ENCODE results near the gene HSPA12A. TPM values are rescaled to one million over a fixed set of nuclear protein-coding genes. Genes with fewer than 3 reads are reported as not detected.

The HSPA12A gene
- total RNA-seq, 2 experiments from 2014 or later: 0.40 to 0.41 TPM

DNA sequence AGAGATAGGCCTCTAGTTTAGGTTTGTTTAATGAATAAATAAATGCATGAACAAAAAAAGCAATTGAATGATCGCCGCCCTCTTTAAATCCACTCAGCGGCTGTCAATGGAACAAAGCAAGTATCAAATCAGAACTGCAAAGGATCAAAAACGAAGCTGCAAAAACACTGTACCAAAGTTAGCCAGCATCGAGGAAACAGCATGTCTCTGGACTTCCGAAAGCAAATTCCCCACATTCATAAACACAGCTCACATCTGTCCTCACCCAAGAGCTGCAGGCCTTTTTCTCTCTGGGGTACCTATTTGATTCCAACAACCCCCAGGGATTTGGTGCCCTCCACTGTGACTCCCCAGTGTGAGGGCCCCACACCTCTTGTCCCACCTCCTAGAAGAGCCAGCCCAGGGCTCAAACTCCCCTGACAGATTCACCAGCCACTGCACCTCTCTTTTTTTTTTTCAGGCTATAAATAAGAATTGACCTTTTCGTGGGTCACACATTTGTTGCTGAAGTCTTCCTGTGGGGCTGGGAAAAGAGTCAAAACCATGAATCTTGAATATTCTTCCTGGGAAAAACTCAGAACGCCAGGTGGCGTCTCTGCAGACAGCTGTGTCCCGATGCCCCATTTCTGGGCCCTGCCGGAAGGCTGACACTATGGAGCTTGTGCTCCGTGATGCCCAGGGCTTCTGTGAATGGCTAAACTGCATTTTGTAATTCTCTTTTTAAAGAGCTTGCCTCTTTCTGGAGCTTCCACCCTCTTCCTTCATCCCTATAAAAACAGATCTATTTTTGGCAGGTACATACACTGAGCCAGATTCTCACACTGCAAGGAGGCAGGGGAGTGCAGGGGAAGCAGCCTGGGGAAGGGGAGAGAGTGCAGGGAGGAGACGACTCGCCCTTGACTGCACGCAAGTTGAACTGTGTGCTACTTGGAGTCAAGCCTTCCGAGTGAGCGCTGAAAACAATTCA is 51.7 kb downstream of the HSPA12A start:
- Mint-ChIP-seq H3K9me3 (no peaks in the 10 kb centered on the region), H3K4me1 (ENCODE audit: low read depth) (no peaks in the 10 kb centered on the region), H3K27ac (no peak overlapping the region), H3K4me3 (no peak overlapping the region), H3K36me3 (no peaks in the 10 kb centered on the region), H3K27me3 (peaks cover 30% of the 10 kb centered on the region)
- CTCF ChIA-PET: interaction anchor here (0.9 to 2.6 kb wide), 3 partner anchors 9 to 98 kb away, joined by 3 to 8 read pairs (median 3); no protein-coding TSS in a partner anchor
- DNase-seq: no peak
- POLR2A ChIA-PET: no interaction called here
- intact Hi-C loops (cut with micrococcal nuclease): no loop called here

DNA sequence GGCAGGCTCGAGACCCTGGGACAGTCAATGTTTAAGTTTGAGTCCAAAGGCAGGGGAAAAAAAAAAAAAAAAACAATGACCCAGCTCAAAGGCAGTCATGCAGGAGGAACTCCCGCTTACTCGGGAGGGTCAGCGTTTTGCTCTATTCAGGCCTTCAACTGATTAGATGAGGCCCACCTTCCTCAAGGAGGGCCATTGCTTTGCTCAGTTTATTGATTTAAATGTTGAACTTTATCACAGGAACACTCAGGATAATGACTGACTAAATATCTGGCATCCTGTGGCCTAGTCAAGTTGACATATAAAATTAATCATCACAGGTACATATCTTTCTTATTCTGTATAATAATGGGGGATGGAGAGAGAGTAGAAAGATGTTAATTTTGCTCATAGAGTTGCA is 52.6 kb downstream of the HSPA12A start:
- Mint-ChIP-seq H3K4me3 (no peak overlapping the region), H3K27ac (no peak overlapping the region), H3K36me3 (no peaks in the 10 kb centered on the region), H3K27me3 (peaks cover 29% of the 10 kb centered on the region), H3K9me3 (no peaks in the 10 kb centered on the region), H3K4me1 (ENCODE audit: low read depth) (no peaks in the 10 kb centered on the region)
- DNase-seq: no peak
- POLR2A ChIA-PET: no interaction called here
- CTCF ChIA-PET: no interaction called here
- intact Hi-C loops (cut with micrococcal nuclease): no loop called here

DNA sequence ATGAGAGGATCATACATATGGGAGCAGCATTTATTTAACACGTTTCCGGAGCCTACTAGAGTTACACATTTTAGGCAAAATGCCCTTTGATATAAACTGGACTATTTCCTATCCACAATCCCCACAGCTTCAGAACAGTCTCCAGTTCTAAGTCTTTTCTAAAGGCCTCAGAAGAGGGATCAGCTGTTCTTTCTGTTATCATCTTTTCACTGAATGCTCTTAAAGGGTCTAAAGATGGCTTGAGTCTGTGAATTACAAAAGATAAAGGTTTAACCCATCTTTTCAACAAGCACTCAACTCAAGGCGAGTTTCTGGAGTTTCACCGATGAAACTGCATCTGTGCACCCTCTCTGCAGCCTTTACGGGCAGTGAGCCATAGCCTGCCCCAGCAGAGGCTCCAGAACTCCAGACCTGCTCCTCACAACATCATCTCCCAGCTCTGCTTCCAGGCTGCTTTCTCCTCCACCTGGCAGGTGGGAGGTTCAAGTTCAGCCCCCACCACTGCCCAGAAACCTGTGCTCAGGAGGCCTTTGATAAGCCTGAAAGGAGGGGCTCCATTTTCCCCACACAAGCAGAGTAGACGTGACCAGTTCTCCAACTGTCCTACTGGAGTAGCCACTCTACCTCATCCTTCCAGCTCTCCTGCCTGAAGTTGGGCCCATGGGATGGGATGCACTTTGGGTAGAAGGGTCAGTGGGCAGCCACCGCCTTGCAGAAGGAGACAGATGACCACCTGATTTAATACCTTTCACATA is 53.4 kb downstream of the HSPA12A start:
- H3K4me1 Mint-ChIP-seq (ENCODE audit: low read depth): no peaks in the 10 kb centered on the region
- DNase-seq: no peak
- intact Hi-C loops (cut with micrococcal nuclease): no loop called here
- no peaks in the 10 kb centered on the region for H3K9me3 Mint-ChIP-seq
- ChIA-PET POLR2A (no interaction called here), CTCF (interaction anchor here (0.7 to 2.3 kb wide), 2 partner anchors 99 to 486 kb away, joined by 3 to 9 read pairs; no protein-coding TSS in a partner anchor)
- no peak overlapping the region for H3K27ac Mint-ChIP-seq
- peaks cover 29% of the 10 kb centered on the region for H3K27me3 Mint-ChIP-seq
- H3K36me3 Mint-ChIP-seq: no peaks in the 10 kb centered on the region
- no peak overlapping the region for H3K4me3 Mint-ChIP-seq

DNA sequence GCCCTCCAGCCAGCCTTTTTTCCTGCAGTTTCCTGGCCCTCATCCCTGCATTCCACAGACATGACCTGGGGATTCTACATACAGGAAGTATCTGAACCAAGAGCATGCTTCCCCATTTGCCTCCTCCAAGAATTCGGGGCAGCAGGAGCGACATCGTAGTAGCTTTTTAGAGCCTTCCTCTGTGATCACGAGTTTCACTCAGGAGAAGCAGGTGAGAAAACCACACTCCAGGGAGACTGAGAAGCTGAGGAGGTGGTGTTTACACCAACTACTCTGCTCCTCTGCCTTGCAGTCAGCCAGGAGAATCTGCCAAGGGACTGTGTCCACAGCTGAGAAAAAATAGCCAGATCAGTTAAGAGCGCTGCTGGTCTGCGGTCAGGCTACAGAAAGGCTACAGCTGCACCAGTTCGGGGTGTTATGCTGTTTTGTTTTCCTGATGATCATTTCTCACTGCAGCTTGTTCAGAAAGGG is 54.1 kb downstream of the HSPA12A start:
- Mint-ChIP-seq H3K9me3 (no peaks in the 10 kb centered on the region), H3K4me1 (ENCODE audit: low read depth) (no peaks in the 10 kb centered on the region), H3K36me3 (no peaks in the 10 kb centered on the region), H3K27ac (no peak overlapping the region), H3K4me3 (no peak overlapping the region), H3K27me3 (peaks cover 29% of the 10 kb centered on the region)
- CTCF ChIA-PET: interaction anchor here (0.7 to 2.3 kb wide), 3 partner anchors 100 to 487 kb away, joined by 3 to 9 read pairs (median 6); no protein-coding TSS in a partner anchor
- intact Hi-C loops (cut with micrococcal nuclease): no loop called here
- POLR2A ChIA-PET: no interaction called here
- DNase-seq: no peak

DNA sequence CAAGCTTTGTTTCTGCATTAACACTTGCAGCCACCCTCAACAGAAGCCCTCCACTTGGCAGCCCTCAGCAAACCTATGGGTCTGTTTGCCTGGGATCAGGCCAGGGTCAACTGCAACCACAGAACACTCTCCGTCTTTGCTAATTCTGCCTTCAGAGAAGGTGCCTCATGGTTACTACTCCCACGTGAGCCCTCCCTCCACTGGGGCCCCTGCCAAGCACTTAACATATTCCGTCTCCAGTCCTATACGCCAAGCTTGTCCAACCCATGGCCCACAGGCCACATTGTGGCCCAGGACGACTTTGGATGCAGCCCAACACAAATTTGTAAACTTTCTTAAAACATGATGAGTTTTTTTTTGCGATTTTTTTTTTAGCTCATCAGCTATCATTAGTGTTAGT is 54.7 kb downstream of the HSPA12A start:
- intact Hi-C loops (cut with micrococcal nuclease): no loop called here
- H3K27me3 Mint-ChIP-seq: peaks cover 31% of the 10 kb centered on the region
- no peak overlapping the region for H3K27ac Mint-ChIP-seq
- H3K4me1 Mint-ChIP-seq (ENCODE audit: low read depth): no peaks in the 10 kb centered on the region
- DNase-seq: no peak
- ChIA-PET CTCF (interaction anchor here (1.2 to 2.3 kb wide), 2 partner anchors 101 to 110 kb away, joined by 6 to 9 read pairs; no protein-coding TSS in a partner anchor), POLR2A (interaction anchor here (0.6 kb wide), 1 partner anchor 60 kb away, joined by 3 read pairs; no protein-coding TSS in a partner anchor)
- no peaks in the 10 kb centered on the region for H3K9me3 Mint-ChIP-seq
- no peak overlapping the region for H3K4me3 Mint-ChIP-seq
- no peaks in the 10 kb centered on the region for H3K36me3 Mint-ChIP-seq

DNA sequence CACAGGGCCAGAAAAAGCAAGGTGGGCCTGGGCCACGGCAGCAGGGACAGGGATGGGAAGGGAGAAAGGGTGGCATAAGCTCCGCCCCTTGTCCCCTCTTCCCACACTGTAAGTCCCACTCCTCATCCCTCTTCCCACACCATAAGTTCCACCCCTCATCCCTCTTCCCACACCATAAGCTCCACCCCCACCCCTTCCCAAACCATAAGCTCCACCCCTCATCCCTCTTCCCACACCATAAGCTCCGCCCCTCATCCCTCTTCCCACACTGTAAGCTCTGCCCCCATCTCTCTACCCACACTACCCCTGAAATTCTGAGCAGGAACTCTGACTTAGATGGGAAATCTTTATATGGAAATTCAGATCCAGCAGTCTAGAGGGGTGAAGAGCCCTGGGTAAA is 55.7 kb downstream of the HSPA12A start:
- intact Hi-C loops (cut with micrococcal nuclease): no loop called here
- POLR2A ChIA-PET: interaction anchor here (0.7 kb wide), 1 partner anchor 106 kb away, joined by 4 read pairs; no protein-coding TSS in a partner anchor

DNA sequence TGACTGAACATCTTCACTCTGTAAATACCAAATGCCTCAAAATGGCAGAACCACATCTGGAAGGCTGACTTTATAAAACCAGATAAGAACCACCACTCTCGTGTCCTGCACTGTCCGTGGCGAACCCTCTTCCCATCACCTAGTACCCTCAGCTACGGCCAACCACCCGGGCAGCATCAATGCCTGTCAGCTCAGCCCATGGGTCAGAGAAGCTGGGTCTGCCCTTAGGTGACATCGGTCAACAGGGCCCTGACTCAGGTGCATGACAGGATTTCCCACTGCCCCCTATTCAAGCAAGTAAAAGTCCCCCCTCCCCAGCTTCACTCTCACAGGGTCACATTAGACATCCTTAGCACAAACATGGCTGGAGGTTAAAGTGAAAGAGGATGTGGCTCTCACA is 56.6 kb downstream of the HSPA12A start:
- Mint-ChIP-seq H3K4me1 (ENCODE audit: low read depth) (no peaks in the 10 kb centered on the region), H3K4me3 (no peak overlapping the region), H3K27ac (no peak overlapping the region), H3K27me3 (peaks cover 27% of the 10 kb centered on the region), H3K9me3 (no peaks in the 10 kb centered on the region), H3K36me3 (no peaks in the 10 kb centered on the region)
- no peak for DNase-seq
- CTCF ChIA-PET: interaction anchor here (1.2 to 6.0 kb wide), 2 partner anchors 80 to 102 kb away, joined by 3 to 61 read pairs; no protein-coding TSS in a partner anchor
- intact Hi-C loops (cut with micrococcal nuclease): no loop called here
- POLR2A ChIA-PET: no interaction called here

More for the DNA sequence above, 55.7 kb downstream of the HSPA12A start:
- no peak for DNase-seq
- H3K4me3 Mint-ChIP-seq: no peak overlapping the region
- CTCF ChIA-PET: interaction anchor here (1.2 to 6.0 kb wide), 2 partner anchors 79 to 101 kb away, joined by 3 to 61 read pairs; no protein-coding TSS in a partner anchor
- H3K4me1 Mint-ChIP-seq (ENCODE audit: low read depth): no peaks in the 10 kb centered on the region
- H3K27ac Mint-ChIP-seq: no peak overlapping the region
- peaks cover 32% of the 10 kb centered on the region for H3K27me3 Mint-ChIP-seq
- H3K9me3 Mint-ChIP-seq: no peaks in the 10 kb centered on the region
- no peaks in the 10 kb centered on the region for H3K36me3 Mint-ChIP-seq

DNA sequence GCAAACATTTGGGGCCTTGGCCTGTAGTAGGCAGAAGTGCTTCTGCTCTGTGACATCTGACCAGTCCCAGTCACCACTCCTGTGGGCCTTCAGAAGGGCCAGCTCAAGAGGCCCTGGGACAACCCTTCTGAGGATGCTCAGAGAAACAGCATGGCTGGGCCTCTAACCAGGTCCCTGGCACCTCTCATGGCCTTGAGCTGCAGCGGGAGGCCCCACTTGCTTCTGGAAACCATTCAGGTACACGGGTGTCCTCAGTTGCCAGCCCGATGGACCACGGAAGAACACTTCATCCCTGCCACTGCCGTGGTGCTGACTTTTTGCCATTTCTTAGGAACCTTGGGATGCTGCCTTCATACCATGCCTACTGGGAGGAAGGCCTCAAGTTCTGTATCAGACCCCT is 57.6 kb downstream of the HSPA12A start:
- Mint-ChIP-seq H3K9me3 (no peaks in the 10 kb centered on the region), H3K36me3 (no peaks in the 10 kb centered on the region), H3K4me1 (ENCODE audit: low read depth) (no peaks in the 10 kb centered on the region), H3K27me3 (peaks cover 23% of the 10 kb centered on the region), H3K27ac (no peak overlapping the region), H3K4me3 (no peak overlapping the region)
- ChIA-PET POLR2A (no interaction called here), CTCF (interaction anchor here (6.0 kb wide), 1 partner anchor 103 kb away, joined by 61 read pairs; no protein-coding TSS in a partner anchor)
- intact Hi-C loops (cut with micrococcal nuclease): no loop called here
- DNase-seq: no peak

DNA sequence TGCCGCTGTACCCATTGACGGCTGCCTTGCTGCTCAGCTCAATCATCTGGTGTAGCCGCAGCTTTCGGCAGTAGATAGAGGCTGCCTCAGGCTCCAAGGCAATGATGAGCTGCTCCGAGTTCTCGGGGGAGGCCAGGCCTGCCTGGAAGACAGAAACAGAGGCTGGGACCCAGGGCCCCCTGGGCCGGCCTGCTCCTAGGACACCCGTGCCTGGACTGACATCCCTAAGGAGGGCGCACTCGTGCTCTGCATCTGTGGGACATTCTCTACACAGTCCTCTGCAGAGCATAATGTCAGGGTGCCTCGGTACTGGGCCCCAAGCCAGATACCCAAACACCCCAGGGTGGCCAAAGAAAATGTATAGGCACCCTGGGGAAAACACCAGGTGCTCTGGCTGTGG is 58.5 kb downstream of the HSPA12A start:
- POLR2A ChIA-PET: no interaction called here
- peaks cover 20% of the 10 kb centered on the region for H3K27me3 Mint-ChIP-seq
- no peaks in the 10 kb centered on the region for H3K36me3 Mint-ChIP-seq
- H3K4me3 Mint-ChIP-seq: no peak overlapping the region
- DNase-seq: no peak
- no peak overlapping the region for H3K27ac Mint-ChIP-seq
- intact Hi-C loops (cut with micrococcal nuclease): no loop called here
- H3K4me1 Mint-ChIP-seq (ENCODE audit: low read depth): no peaks in the 10 kb centered on the region
- H3K9me3 Mint-ChIP-seq: no peaks in the 10 kb centered on the region
- CTCF ChIA-PET: interaction anchor here (0.7 to 6.0 kb wide), 4 partner anchors 88 to 492 kb away, joined by 3 to 61 read pairs (median 15); no protein-coding TSS in a partner anchor

DNA sequence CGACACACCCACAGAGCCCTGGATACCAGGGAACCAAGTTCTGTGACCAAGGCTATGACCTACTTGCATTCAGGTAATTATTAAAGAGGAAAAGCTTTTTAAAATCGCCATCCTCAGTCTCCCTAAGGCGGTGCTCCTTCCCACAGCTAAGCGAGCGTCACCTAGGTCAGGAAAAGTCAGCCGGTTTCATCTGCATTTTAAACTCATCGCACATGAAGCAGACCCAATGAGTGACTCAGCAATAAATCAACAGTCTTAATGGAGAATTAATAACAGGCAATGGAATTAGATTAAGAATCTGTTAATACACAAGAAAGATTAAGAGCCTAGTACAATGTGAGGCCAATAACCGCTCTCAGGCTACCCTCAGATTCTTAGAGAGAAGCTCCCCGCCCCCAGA is 59.2 kb downstream of the HSPA12A start:
- intact Hi-C loops (cut with micrococcal nuclease): no loop called here
- DNase-seq: no peak
- ChIA-PET POLR2A (no interaction called here), CTCF (interaction anchor here (1.0 to 6.0 kb wide), 5 partner anchors 13 to 492 kb away, joined by 3 to 61 read pairs (median 6); no protein-coding TSS in a partner anchor)
- H3K9me3 Mint-ChIP-seq: no peaks in the 10 kb centered on the region
- H3K27ac Mint-ChIP-seq: no peak overlapping the region
- H3K27me3 Mint-ChIP-seq: peaks cover 16% of the 10 kb centered on the region
- H3K4me1 Mint-ChIP-seq (ENCODE audit: low read depth): no peaks in the 10 kb centered on the region
- no peaks in the 10 kb centered on the region for H3K36me3 Mint-ChIP-seq
- no peak overlapping the region for H3K4me3 Mint-ChIP-seq

DNA sequence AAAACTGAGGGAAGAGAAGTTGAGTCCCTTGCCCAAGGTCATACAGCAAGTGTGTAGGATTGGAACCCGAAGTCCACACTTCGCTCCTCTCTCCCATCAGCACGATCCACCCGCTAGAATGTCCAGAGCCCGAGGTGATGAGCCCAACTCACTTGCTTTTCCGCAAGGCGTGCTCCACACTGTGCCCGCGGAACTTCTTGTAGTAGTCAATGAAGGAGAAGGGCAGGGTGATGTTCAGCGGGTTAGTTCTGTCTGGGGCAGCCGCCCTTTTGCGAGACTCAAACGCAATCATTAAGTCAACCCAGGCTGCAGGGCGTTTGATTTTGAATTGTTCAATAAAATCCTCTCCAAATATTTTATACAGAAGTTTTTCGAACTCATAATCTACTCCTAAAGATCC is 63.0 kb downstream of the HSPA12A start:
- Mint-ChIP-seq H3K4me1 (ENCODE audit: low read depth) (no peaks in the 10 kb centered on the region), H3K36me3 (no peaks in the 10 kb centered on the region), H3K9me3 (no peaks in the 10 kb centered on the region), H3K27me3 (peaks cover 3% of the 10 kb centered on the region), H3K27ac (no peak overlapping the region), H3K4me3 (no peak overlapping the region)
- intact Hi-C loops (cut with micrococcal nuclease): no loop called here
- ChIA-PET POLR2A (no interaction called here), CTCF (interaction anchor here (0.7 to 1.0 kb wide), 2 partner anchors 81 to 537 kb away, joined by 3 read pairs; no protein-coding TSS in a partner anchor)
- DNase-seq: no peak

DNA sequence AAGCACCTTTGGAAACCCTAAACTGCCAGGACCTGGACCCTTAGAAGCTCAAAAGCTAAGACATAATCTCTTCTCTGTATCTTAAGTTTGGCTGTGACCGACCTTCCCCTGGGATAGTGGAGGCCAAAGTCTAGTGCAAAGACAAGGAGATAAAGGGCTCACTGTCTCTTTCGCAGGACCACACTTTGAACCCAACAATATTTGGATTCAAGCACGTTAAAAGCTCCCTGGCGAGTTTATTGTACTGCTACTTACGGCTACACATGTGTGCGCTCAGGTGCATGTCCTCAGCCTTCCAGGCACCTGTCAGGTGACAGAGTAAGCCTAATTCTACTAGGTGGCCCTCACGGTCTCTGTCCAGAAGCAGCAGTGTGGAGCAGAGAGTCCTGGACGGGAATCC is 65.7 kb downstream of the HSPA12A start:
- H3K9me3 Mint-ChIP-seq: no peaks in the 10 kb centered on the region
- CTCF ChIA-PET: interaction anchor here (1.5 kb wide), 1 partner anchor 112 kb away, joined by 4 read pairs; no protein-coding TSS in a partner anchor
- no peak overlapping the region for H3K4me3 Mint-ChIP-seq
- H3K27ac Mint-ChIP-seq: no peak overlapping the region
- intact Hi-C loops (cut with micrococcal nuclease): no loop called here
- no peaks in the 10 kb centered on the region for H3K4me1 Mint-ChIP-seq (ENCODE audit: low read depth)
- no peaks in the 10 kb centered on the region for H3K36me3 Mint-ChIP-seq
- POLR2A ChIA-PET: no interaction called here
- H3K27me3 Mint-ChIP-seq: peaks cover 2% of the 10 kb centered on the region
- DNase-seq: no peak
